ENCODE measurements around the gene EFNB1. TPM values are rescaled to one million over a fixed set of nuclear protein-coding genes. Genes with fewer than 3 reads are reported as not detected.

Gene EFNB1
- total and polyA plus RNA-seq, 2 donors (not counting 1 experiment from before 2014, with no cell fraction given), result 1.5 to 3.2 TPM

- no peaks in the 10 kb centered on the region for H3K79me2 ChIP-seq (ENCODE audit: control insufficient read depth, insufficient read depth, low read length)
- H3K4me3 Mint-ChIP-seq, result no peak overlapping the region
- WGBS (ENCODE audit: insufficient coverage), result 100% methylated on average over 7 of the region's 8 CpGs
- H3K9ac ChIP-seq (ENCODE audit: low read length), result no peak overlapping the region
- CTCF ChIA-PET, result no interaction called here
- no peak overlapping the region for H3K4me3 ChIP-seq (ENCODE audit: control extremely low read depth in 1 of 5, extremely low read depth in 1 of 5, insufficient read depth in 1 of 5, low read depth in 2 of 5, low read length in 4 of 5)
- POLR2A ChIA-PET, result no interaction called here
- no peaks in the 10 kb centered on the region for H3K27me3 ChIP-seq (replicated peaks in 1 of 4; ENCODE audit: control extremely low read depth in 1 of 4, control insufficient read depth in 3 of 4, insufficient read depth in 4 of 4, low read length in 3 of 4)
- peaks cover 0 to 3% of the 10 kb centered on the region in 2 donors for H3K4me1 ChIP-seq (ENCODE audit: control insufficient read depth in 2 of 2, insufficient read depth in 2 of 2, low read length in 2 of 2)
- H3K9me3 ChIP-seq (ENCODE audit: control extremely low read depth in 1 of 3, control insufficient read depth in 2 of 3, insufficient read depth in 1 of 3, low read length in 2 of 3), result no peaks in the 10 kb centered on the region
- no peaks in the 10 kb centered on the region for H3K9me3 Mint-ChIP-seq (ENCODE audit: insufficient read depth)
- no peak overlapping the region for H3K27ac Mint-ChIP-seq
- DNase-seq (no peak), ATAC-seq (ENCODE audit: low read depth) (no peak)
- no peak overlapping the region for H3K4me2 ChIP-seq (replicated peaks; ENCODE audit: low read depth, low read length, poor library complexity, severe bottlenecking)
- H3K27ac ChIP-seq (ENCODE audit: low read length in 2 of 2), result no peak overlapping the region
- no peak overlapping the region for H2AFZ ChIP-seq (ENCODE audit: insufficient read depth, low read depth, low read length, poor library complexity, severe bottlenecking)
- no peaks in the 10 kb centered on the region for H4K20me1 ChIP-seq (ENCODE audit: control insufficient read depth, insufficient read depth, low read length, poor library complexity, severe bottlenecking)
- peaks cover 0 to 2% of the 10 kb centered on the region in 2 experiments for H3K36me3 ChIP-seq (replicated peaks in 1 of 2; ENCODE audit: control extremely low read depth in 1 of 2, control insufficient read depth in 1 of 2, extremely low read depth in 1 of 2, insufficient read depth in 2 of 2, low read length in 1 of 2)
- no peaks in the 10 kb centered on the region for H3K27me3 Mint-ChIP-seq
- TF ChIP-seq, protein P1, sequence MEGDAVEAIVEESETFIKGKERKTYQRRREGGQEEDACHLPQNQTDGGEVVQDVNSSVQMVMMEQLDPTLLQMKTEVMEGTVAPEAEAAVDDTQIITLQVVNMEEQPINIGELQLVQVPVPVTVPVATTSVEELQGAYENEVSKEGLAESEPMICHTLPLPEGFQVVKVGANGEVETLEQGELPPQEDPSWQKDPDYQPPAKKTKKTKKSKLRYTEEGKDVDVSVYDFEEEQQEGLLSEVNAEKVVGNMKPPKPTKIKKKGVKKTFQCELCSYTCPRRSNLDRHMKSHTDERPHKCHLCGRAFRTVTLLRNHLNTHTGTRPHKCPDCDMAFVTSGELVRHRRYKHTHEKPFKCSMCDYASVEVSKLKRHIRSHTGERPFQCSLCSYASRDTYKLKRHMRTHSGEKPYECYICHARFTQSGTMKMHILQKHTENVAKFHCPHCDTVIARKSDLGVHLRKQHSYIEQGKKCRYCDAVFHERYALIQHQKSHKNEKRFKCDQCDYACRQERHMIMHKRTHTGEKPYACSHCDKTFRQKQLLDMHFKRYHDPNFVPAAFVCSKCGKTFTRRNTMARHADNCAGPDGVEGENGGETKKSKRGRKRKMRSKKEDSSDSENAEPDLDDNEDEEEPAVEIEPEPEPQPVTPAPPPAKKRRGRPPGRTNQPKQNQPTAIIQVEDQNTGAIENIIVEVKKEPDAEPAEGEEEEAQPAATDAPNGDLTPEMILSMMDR (IDR thresholded peaks at IDR 0.05), result no peak
- no peak for TF ChIP-seq EZH2 (IDR thresholded peaks at IDR 0.05; ENCODE audit: borderline replicate concordance, insufficient read depth, low read depth, low read length, poor library complexity, severe bottlenecking)
- intact Hi-C loops (cut with micrococcal nuclease), result no loop called here
- H3K4me1 Mint-ChIP-seq, result peaks cover 6% of the 10 kb centered on the region
These were observed 9.7 kb downstream of the EFNB1 start for GRCh38 chrX:68838571-68838910.

- H3K4me3 Mint-ChIP-seq, result no peak overlapping the region
- intact Hi-C loops (cut with micrococcal nuclease), result no loop called here
- no peaks in the 10 kb centered on the region for H4K20me1 ChIP-seq (ENCODE audit: control insufficient read depth, insufficient read depth, low read length, poor library complexity, severe bottlenecking)
- no peak for TF ChIP-seq EZH2 (IDR thresholded peaks at IDR 0.05; ENCODE audit: borderline replicate concordance, insufficient read depth, low read depth, low read length, poor library complexity, severe bottlenecking)
- TF ChIP-seq, protein P1 (IDR thresholded peaks at IDR 0.05), result no peak
- no peak for ATAC-seq (ENCODE audit: low read depth)
- no peak overlapping the region for H3K4me2 ChIP-seq (replicated peaks; ENCODE audit: low read depth, low read length, poor library complexity, severe bottlenecking)
- no peak overlapping the region for H3K9ac ChIP-seq (ENCODE audit: low read length)
- no peaks in the 10 kb centered on the region for H3K4me1 ChIP-seq (ENCODE audit: control insufficient read depth in 2 of 2, insufficient read depth in 2 of 2, low read length in 2 of 2)
- peaks cover 0 to 2% of the 10 kb centered on the region in 2 experiments for H3K36me3 ChIP-seq (replicated peaks in 1 of 2; ENCODE audit: control extremely low read depth in 1 of 2, control insufficient read depth in 1 of 2, extremely low read depth in 1 of 2, insufficient read depth in 2 of 2, low read length in 1 of 2)
- H3K9me3 Mint-ChIP-seq (ENCODE audit: insufficient read depth), result no peaks in the 10 kb centered on the region
- POLR2A ChIA-PET, result no interaction called here
- CTCF ChIA-PET, result no interaction called here
- H3K79me2 ChIP-seq (ENCODE audit: control insufficient read depth, insufficient read depth, low read length), result no peaks in the 10 kb centered on the region
- H3K27ac Mint-ChIP-seq, result no peak overlapping the region
- no peak overlapping the region for H2AFZ ChIP-seq (ENCODE audit: insufficient read depth, low read depth, low read length, poor library complexity, severe bottlenecking)
- no peaks in the 10 kb centered on the region for H3K9me3 ChIP-seq (ENCODE audit: control extremely low read depth in 1 of 3, control insufficient read depth in 2 of 3, insufficient read depth in 1 of 3, low read length in 2 of 3)
- H3K4me1 Mint-ChIP-seq, result peaks cover 4% of the 10 kb centered on the region
- H3K27me3 Mint-ChIP-seq, result no peaks in the 10 kb centered on the region
- no peak for DNase-seq
- no peak overlapping the region for H3K27ac ChIP-seq (ENCODE audit: low read length in 2 of 2)
- 89% methylated on average over 3 of the region's 4 CpGs for WGBS (ENCODE audit: insufficient coverage)
- H3K27me3 ChIP-seq (replicated peaks in 1 of 4; ENCODE audit: control extremely low read depth in 1 of 4, control insufficient read depth in 3 of 4, insufficient read depth in 4 of 4, low read length in 3 of 4), result no peaks in the 10 kb centered on the region
- no peak overlapping the region for H3K4me3 ChIP-seq (ENCODE audit: control extremely low read depth in 1 of 5, extremely low read depth in 1 of 5, insufficient read depth in 1 of 5, low read depth in 2 of 5, low read length in 4 of 5)
These were observed 10.9 kb downstream of the EFNB1 start for GRCh38 chrX:68839771-68840170.
